HCT116 (cell line): ENCODE data around the gene DDX1.

Experiments
- CEBPB ChIP-seq: IDR thresholded peaks from 2 replicates; pipeline ENCODE4 v1.6.1; 2012; ENCODE audit warnings: low read depth
- CTCF ChIP-seq, 3 experiments: fragments of 200-600 bp in 1 of 3; sonication (generic) in 1 of 3; IDR thresholded peaks in 2 of 3; conservative IDR thresholded peaks in 1 of 3; 2 replicates each; pipeline ENCODE4 v1.5.1; 2012 to 2017; ENCODE audit warnings: low read depth in 2 of 3, low read length in 2 of 3, antibody characterized with exemption in 1 of 3, borderline replicate concordance in 1 of 3, control low read depth in 1 of 3, mild to moderate bottlenecking in 1 of 3, mixed read lengths in 1 of 3, mixed run types in 1 of 3, moderate library complexity in 1 of 3; ENCODE audit not compliant: insufficient read depth in 1 of 3
- POLR2A ChIP-seq: IDR thresholded peaks from 2 replicates; pipeline ENCODE4 v1.7.0; 2011; ENCODE audit warnings: borderline replicate concordance; ENCODE audit not compliant: insufficient read depth, insufficient read length; ENCODE audit errors: extremely low read depth
- POLR2AphosphoS5 ChIP-seq: IDR thresholded peaks from 2 replicates; pipeline ENCODE4 v1.6.1; 2011; ENCODE audit warnings: mild to moderate bottlenecking, low read depth, low read length, moderate library complexity
- RAD21 ChIP-seq: IDR thresholded peaks from 2 replicates; pipeline ENCODE4 v1.6.1; 2012; ENCODE audit warnings: low read depth, mild to moderate bottlenecking
- REST ChIP-seq: IDR thresholded peaks from 2 replicates; pipeline ENCODE4 v1.6.1; 2012; ENCODE audit warnings: low read depth
- SP1 ChIP-seq: IDR thresholded peaks from 2 replicates; pipeline ENCODE4 v1.6.1; 2012; ENCODE audit warnings: low read depth
- SRF ChIP-seq: IDR thresholded peaks from 2 replicates; pipeline ENCODE4 v1.6.1; 2012; ENCODE audit warnings: low read depth
- ZBTB33 ChIP-seq: IDR thresholded peaks from 2 replicates; pipeline ENCODE4 v1.6.1; 2011; ENCODE audit warnings: mild to moderate bottlenecking, low read length, moderate library complexity; ENCODE audit not compliant: insufficient replicate concordance; ENCODE audit errors: extremely low read depth
- ZFX ChIP-seq: fragments of 450-650 bp; IDR thresholded peaks from 2 replicates; pipeline ENCODE4 v1.6.1; 2017

GRCh38 chr2:15601681-15602080 lies 10.0 kb downstream of the DDX1 start:
- no peak for TF ChIP-seq CEBPB
- no peak for TF ChIP-seq REST
- no peak for TF ChIP-seq CTCF (IDR thresholded peaks at IDR 0.05 in 2 of 3, conservative IDR thresholded peaks at IDR 0.05 in 1 of 3; ENCODE audit: borderline replicate concordance in 1 of 3, insufficient read depth in 1 of 3, low read depth in 2 of 3, low read length in 2 of 3)
- no peak for TF ChIP-seq POLR2AphosphoS5
- no peak for TF ChIP-seq ZFX
- TF ChIP-seq ZBTB33: no peak
- no peak for TF ChIP-seq RAD21
- no peak for TF ChIP-seq POLR2A
- TF ChIP-seq SP1: no peak
- no peak for TF ChIP-seq SRF
